CD14-positive monocyte (primary cell): ENCODE data around the gene APOC1. TPM values are rescaled to one million over a fixed set of nuclear protein-coding genes. Genes with fewer than 3 reads are reported as not detected.

ENCODE experiments used
- DNase-seq, 3 donors: peaks; one replicate each; pipeline ENCODE4 v3.0.0-alpha.2; 2011 to 2022
- H2AFZ ChIP-seq: 2 replicates; pipeline ENCODE4 v1.6.0; 2012; ENCODE audit warnings: mild to moderate bottlenecking, low read depth, low read length, inconsistent platforms; ENCODE audit not compliant: insufficient read depth, poor library complexity, severe bottlenecking
- H3K27ac ChIP-seq, 2 donors: 1 replicate in 1 of 2; 2 replicates in 1 of 2; pipeline ENCODE4 v1.5.1; 2012 to 2013; ENCODE audit warnings: low read length in 2 of 2, control low read depth in 1 of 2, inconsistent platforms in 1 of 2, low read depth in 1 of 2, mild to moderate bottlenecking in 1 of 2
- H3K27me3 ChIP-seq, 2 donors: one replicate each; pipeline versions ENCODE4 v1.6.0 to v1.6.1; 2011 to 2013; ENCODE audit warnings: low read length in 2 of 2; ENCODE audit not compliant: control insufficient read depth in 2 of 2, insufficient read depth in 2 of 2
- H3K36me3 ChIP-seq, 2 donors: replicated peaks in 1 of 2; 1 replicate in 1 of 2; 2 replicates in 1 of 2; pipeline versions ENCODE4 v1.5.1 to v1.6.1; 2012 to 2013; ENCODE audit warnings: low read length in 2 of 2, control low read depth in 1 of 2, inconsistent platforms in 1 of 2, mild to moderate bottlenecking in 1 of 2; ENCODE audit not compliant: insufficient read depth in 2 of 2, control insufficient read depth in 1 of 2
- H3K4me1 ChIP-seq, 2 donors: 1 replicate in 1 of 2; 2 replicates in 1 of 2; pipeline versions ENCODE4 v1.5.1 to v1.6.1; 2012 to 2013; ENCODE audit warnings: low read length in 2 of 2, control low read depth in 1 of 2, inconsistent platforms in 1 of 2, mild to moderate bottlenecking in 1 of 2, moderate library complexity in 1 of 2; ENCODE audit not compliant: insufficient read depth in 2 of 2, control insufficient read depth in 1 of 2
- H3K4me2 ChIP-seq: replicated peaks from 2 replicates; pipeline ENCODE3; 2012; ENCODE audit warnings: low read length, moderate library complexity, mild to moderate bottlenecking; ENCODE audit not compliant: poor library complexity, severe bottlenecking; ENCODE audit errors: extremely low read depth
- H3K4me3 ChIP-seq, 3 experiments: fragments of 200-600 bp in 1 of 3; sonication (generic) in 1 of 3; replicated peaks in 1 of 3; 1 replicate in 2 of 3; 2 replicates in 1 of 3; pipeline ENCODE4 v1.5.1; 2011 to 2013; ENCODE audit warnings: low read length in 3 of 3, mild to moderate bottlenecking in 3 of 3, control low read depth in 2 of 3, low read depth in 2 of 3, inconsistent platforms in 1 of 3, moderate library complexity in 1 of 3
- H3K79me2 ChIP-seq: 2 replicates; pipeline ENCODE4 v1.6.0; 2012; ENCODE audit warnings: mild to moderate bottlenecking, control low read depth, inconsistent platforms, low read length, moderate library complexity; ENCODE audit not compliant: insufficient read depth
- H3K9ac ChIP-seq: 2 replicates; pipeline ENCODE4 v1.6.0; 2017; ENCODE audit warnings: low read length, mild to moderate bottlenecking; ENCODE audit not compliant: insufficient read depth, poor library complexity, severe bottlenecking
- H3K9me3 ChIP-seq, 2 donors: replicated peaks in 1 of 2; 1 replicate in 1 of 2; 2 replicates in 1 of 2; pipeline versions ENCODE4 v1.5.1 to v1.6.1; 2012 to 2013; ENCODE audit warnings: low read length in 2 of 2, control low read depth in 1 of 2; ENCODE audit not compliant: control insufficient read depth in 1 of 2, insufficient read depth in 1 of 2
- H4K20me1 ChIP-seq: 2 replicates; pipeline ENCODE4 v1.6.0; 2012; ENCODE audit warnings: mild to moderate bottlenecking, low read length, control low read depth, moderate library complexity; ENCODE audit not compliant: insufficient read depth
- H3K27ac Mint-ChIP-seq, 7 donors: one replicate each; pipeline ENCODE4 v1.8.0; 2020; ENCODE audit warnings: mild to moderate bottlenecking in 7 of 7, mixed read lengths in 7 of 7, moderate library complexity in 6 of 7, inconsistent platforms in 2 of 7
- H3K27me3 Mint-ChIP-seq, 3 donors: one replicate each; pipeline ENCODE4 v1.8.0; 2021 to 2022; ENCODE audit warnings: low read depth in 3 of 3, mild to moderate bottlenecking in 3 of 3, mixed read lengths in 3 of 3, moderate library complexity in 3 of 3, inconsistent platforms in 1 of 3
- H3K36me3 Mint-ChIP-seq, 2 donors: one replicate each; pipeline ENCODE4 v1.8.0; 2020; ENCODE audit warnings: mixed read lengths in 2 of 2, inconsistent platforms in 1 of 2, mild to moderate bottlenecking in 1 of 2
- H3K4me1 Mint-ChIP-seq: one replicate; pipeline ENCODE4 v1.8.0; 2020; ENCODE audit warnings: mild to moderate bottlenecking, mixed read lengths
- H3K4me3 Mint-ChIP-seq, 2 donors: one replicate each; pipeline ENCODE4 v1.8.0; 2020; ENCODE audit warnings: mild to moderate bottlenecking in 2 of 2, mixed read lengths in 2 of 2, moderate library complexity in 1 of 2
- H3K9me3 Mint-ChIP-seq, 7 donors: one replicate each; pipeline ENCODE4 v1.8.0; 2020 to 2022; ENCODE audit warnings: mixed read lengths in 7 of 7, mild to moderate bottlenecking in 6 of 7, moderate library complexity in 6 of 7, inconsistent platforms in 2 of 7
- WGBS: methylation state at CpG from one replicate; pipeline ENCODE4 v1.1.5; 2013; ENCODE audit warnings: missing lambda C conversion rate; ENCODE audit not compliant: insufficient coverage; 5-methylcytosine and 5-hydroxymethylcytosine counted together
- intact Hi-C, 2 donors: fragments of 100-400 bp; cut with micrococcal nuclease; formaldehyde crosslinking; loops; one replicate each; pipeline versions ENCODE4 v1.15.0 to v1.15.1; 2023
- polyA plus RNA-seq, 3 donors: library from polyadenylated mRNA; depleted of rRNA in 1 of 3; unstranded in 2 of 3; stranded (reverse) in 1 of 3; fragments of 300-500 nt in 2 of 3; fragments of >200 nt in 1 of 3; fragmentation: Illumina TruSeq in 2 of 3; gene quantifications; 1 replicate in 2 of 3; 2 replicates in 1 of 3; pipeline ENCODE4 v1.2.3, GENCODE V29; 2012 to 2021
- TF ChIP-seq, protein P1 (sequence below): fragments of 200-600 bp; IDR thresholded peaks from one replicate; pipeline ENCODE4 v1.8.0; 2022; ENCODE audit warnings: antibody characterized with exemption, mild to moderate bottlenecking

The APOC1 gene
- polyA plus RNA-seq, 3 donors = 0.20 TPM; not detected in 2

DNA sequence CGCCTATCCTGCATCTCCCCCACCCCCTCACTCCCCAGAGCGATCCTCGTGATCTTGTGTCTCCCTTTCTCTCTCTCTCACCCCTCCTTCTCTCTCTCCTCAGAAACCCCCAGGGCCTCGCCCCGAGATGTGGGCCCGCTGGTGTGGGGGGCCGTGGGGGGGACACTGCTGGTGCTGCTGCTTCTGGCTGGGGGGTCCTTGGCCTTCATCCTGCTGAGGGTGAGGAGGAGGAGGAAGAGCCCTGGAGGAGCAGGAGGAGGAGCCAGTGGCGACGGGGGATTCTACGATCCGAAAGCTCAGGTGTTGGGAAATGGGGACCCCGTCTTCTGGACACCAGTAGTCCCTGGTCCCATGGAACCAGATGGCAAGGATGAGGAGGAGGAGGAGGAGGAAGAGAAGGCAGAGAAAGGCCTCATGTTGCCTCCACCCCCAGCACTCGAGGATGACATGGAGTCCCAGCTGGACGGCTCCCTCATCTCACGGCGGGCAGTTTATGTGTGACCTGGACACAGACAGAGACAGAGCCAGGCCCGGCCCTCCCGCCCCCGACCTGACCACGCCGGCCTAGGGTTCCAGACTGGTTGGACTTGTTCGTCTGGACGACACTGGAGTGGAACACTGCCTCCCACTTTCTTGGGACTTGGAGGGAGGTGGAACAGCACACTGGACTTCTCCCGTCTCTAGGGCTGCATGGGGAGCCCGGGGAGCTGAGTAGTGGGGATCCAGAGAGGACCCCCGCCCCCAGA is 36.1 kb upstream of the APOC1 start:
- Histone ChIP-seq H4K20me1 (no peaks in the 10 kb centered on the region), H3K36me3 (peaks cover 9 to 26% of the 10 kb centered on the region in 2 donors), H3K79me2 (no peaks in the 10 kb centered on the region), H3K4me2 (no peak overlapping the region), H3K4me3 (no peak overlapping the region), H3K9me3 (no peaks in the 10 kb centered on the region), H3K9ac (no peak overlapping the region), H3K27me3 (no peaks in the 10 kb centered on the region), H3K27ac (no peak overlapping the region), H3K4me1 (no peaks in the 10 kb centered on the region), H2AFZ (no peak overlapping the region)
- Mint-ChIP-seq H3K9me3 (peaks cover 0 to 2% (median 0%) of the 10 kb centered on the region in 7 donors), H3K36me3 (peaks cover 20 to 55% of the 10 kb centered on the region in 2 donors), H3K27me3 (peaks cover 1 to 2% (median 1%) of the 10 kb centered on the region in 3 donors), H3K4me1 (peaks cover 7% of the 10 kb centered on the region), H3K4me3 (no peak overlapping the region), H3K27ac (peak overlapping the region in 1 of 7 donors; percentile 14)
- TF ChIP-seq, protein P1, sequence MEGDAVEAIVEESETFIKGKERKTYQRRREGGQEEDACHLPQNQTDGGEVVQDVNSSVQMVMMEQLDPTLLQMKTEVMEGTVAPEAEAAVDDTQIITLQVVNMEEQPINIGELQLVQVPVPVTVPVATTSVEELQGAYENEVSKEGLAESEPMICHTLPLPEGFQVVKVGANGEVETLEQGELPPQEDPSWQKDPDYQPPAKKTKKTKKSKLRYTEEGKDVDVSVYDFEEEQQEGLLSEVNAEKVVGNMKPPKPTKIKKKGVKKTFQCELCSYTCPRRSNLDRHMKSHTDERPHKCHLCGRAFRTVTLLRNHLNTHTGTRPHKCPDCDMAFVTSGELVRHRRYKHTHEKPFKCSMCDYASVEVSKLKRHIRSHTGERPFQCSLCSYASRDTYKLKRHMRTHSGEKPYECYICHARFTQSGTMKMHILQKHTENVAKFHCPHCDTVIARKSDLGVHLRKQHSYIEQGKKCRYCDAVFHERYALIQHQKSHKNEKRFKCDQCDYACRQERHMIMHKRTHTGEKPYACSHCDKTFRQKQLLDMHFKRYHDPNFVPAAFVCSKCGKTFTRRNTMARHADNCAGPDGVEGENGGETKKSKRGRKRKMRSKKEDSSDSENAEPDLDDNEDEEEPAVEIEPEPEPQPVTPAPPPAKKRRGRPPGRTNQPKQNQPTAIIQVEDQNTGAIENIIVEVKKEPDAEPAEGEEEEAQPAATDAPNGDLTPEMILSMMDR = no peak
- intact Hi-C loops = no loop called here
- no peak for DNase-seq
- WGBS = 97% methylated on average over 17 of the region's 26 CpGs

DNA sequence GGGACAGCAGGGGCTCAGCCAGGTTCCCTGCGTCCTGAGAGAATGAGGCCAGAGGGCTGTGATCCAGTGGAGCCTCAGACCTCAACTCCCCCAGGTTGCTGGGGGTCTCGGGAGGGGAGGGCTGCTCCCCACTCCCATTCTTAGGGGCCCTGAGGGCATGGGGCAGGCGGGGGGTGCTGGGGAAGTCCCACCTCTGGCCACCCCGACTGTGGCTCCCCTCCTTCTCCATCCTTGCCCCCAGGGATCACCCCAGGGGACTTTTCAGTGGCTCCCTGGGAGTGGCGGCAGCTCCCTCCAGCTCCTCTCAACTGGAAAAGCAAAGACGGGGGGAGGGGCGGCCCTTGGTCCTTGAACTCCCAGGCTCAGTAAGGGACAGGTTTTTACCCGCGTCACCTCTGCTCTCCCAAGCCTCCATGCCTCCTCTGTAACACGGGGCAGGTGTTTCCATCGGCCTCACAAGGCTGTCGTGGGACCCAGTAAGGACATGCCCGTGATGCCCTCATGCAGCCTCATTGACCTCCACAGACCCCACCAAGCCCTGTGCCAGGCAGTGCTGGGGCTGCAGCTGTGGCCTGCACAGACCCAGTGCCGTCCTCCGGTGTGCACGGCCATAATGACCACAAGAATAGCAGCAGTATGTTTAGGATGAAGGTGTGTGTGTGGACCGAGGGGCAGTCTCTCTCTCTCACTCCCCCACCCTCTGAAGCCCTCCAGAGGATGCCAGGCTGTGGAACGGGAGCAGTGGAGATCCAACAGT is 34.9 kb upstream of the APOC1 start:
- H3K27me3 Mint-ChIP-seq = peaks cover 1 to 2% (median 1%) of the 10 kb centered on the region in 3 donors
- H3K9me3 Mint-ChIP-seq = peaks cover 0 to 2% (median 0%) of the 10 kb centered on the region in 7 donors
- WGBS = 95% methylated on average over 13 of the region's 18 CpGs
- no peaks in the 10 kb centered on the region for H3K9me3 ChIP-seq
- no peak overlapping the region for H3K9ac ChIP-seq
- no peak for DNase-seq
- intact Hi-C loops = no loop called here
- H3K27me3 ChIP-seq = no peaks in the 10 kb centered on the region
- no peaks in the 10 kb centered on the region for H4K20me1 ChIP-seq
- H3K79me2 ChIP-seq = no peaks in the 10 kb centered on the region
- no peak overlapping the region for H3K4me3 Mint-ChIP-seq
- H3K4me1 Mint-ChIP-seq = peaks cover 7% of the 10 kb centered on the region
- H3K27ac ChIP-seq = no peak overlapping the region
- no peak overlapping the region for H3K4me2 ChIP-seq
- H3K36me3 Mint-ChIP-seq = peaks cover 16 to 48% of the 10 kb centered on the region in 2 donors
- TF ChIP-seq, protein P1 = no peak
- no peak overlapping the region for H2AFZ ChIP-seq
- H3K4me1 ChIP-seq = no peaks in the 10 kb centered on the region
- H3K36me3 ChIP-seq = peaks cover 5 to 14% of the 10 kb centered on the region in 2 donors
- H3K27ac Mint-ChIP-seq = peak overlapping the region in 1 of 7 donors; percentile 42
- no peak overlapping the region for H3K4me3 ChIP-seq
